GM12878 (cell line): ENCODE data around the gene KLF7. TPM values are rescaled to one million over a fixed set of nuclear protein-coding genes. Genes with fewer than 3 reads are reported as not detected.

Experiments used
- ATAC-seq: fragments of 200-7000 bp; cut with Tn5 transposase; 3 replicates; pipeline ENCODE4 v1.9.1; 2020; ENCODE audit warnings: mild to moderate bottlenecking, moderate library complexity
- BruUV-seq: library from RNA; stranded (reverse); fragments of 400-500 nt; replicated peaks from 2 replicates; lab custom pipeline; 2021; lab: Mats Ljungman, UMichigan
- CTCF ChIA-PET: fragments of 300-600 bp; sonication (Branson Sonifier 250); formaldehyde crosslinking; extraction: SDS; loops from one replicate; lab custom pipeline; 2021; ENCODE audit warnings: inconsistent platforms; lab: Yijun Ruan, JAX
- POLR2A ChIA-PET: fragments of 350-600 bp; formaldehyde crosslinking; extraction: SDS; loops from one replicate; lab custom pipeline; 2021; ENCODE audit warnings: inconsistent platforms; lab: Charles Lee
- RAD21 ChIA-PET: fragments of 300-600 bp; sonication (Branson Sonifier 250); formaldehyde crosslinking; loops from one replicate; lab custom pipeline; 2023; ENCODE audit warnings: antibody characterized with exemption; ENCODE audit not compliant: unreplicated experiment; lab: Charles Lee
- SMC1A ChIA-PET: fragments of 300-600 bp; sonication (Branson Sonifier 250); formaldehyde crosslinking; loops from one replicate; lab custom pipeline; 2023; ENCODE audit not compliant: unreplicated experiment, uncharacterized antibody; lab: Charles Lee
- DNase-seq: peaks from one replicate; pipeline ENCODE4 v3.0.0-alpha.2; 2011; ENCODE audit warnings: low read depth, low spot score
- FAIRE-seq: peaks from 3 replicates; lab custom pipeline; 2011; peaks lifted over from hg19 to GRCh38; lab: Jason Lieb, UNC
- H2AFZ ChIP-seq: 2 replicates; pipeline ENCODE4 v1.6.0; 2011; ENCODE audit warnings: low read depth, low read length, control low read depth; ENCODE audit not compliant: control insufficient read depth
- H3K27ac ChIP-seq: 2 replicates; pipeline ENCODE4 v1.5.1; 2011; ENCODE audit warnings: control low read depth; ENCODE audit not compliant: control insufficient read depth, insufficient read depth
- H3K27me3 ChIP-seq, 2 experiments: replicated peaks in 1 of 2; 2 replicates each; pipeline versions ENCODE4 v1.6.0 to v1.6.1; 2011; ENCODE audit warnings: low read length in 1 of 2; ENCODE audit not compliant: control insufficient read depth in 2 of 2, insufficient read depth in 2 of 2
- H3K36me3 ChIP-seq, 2 experiments: 2 replicates each; pipeline ENCODE4 v1.5.1; 2011; ENCODE audit warnings: low read length in 1 of 2; ENCODE audit not compliant: control insufficient read depth in 2 of 2, insufficient read depth in 2 of 2
- H3K4me1 ChIP-seq: 2 replicates; pipeline ENCODE4 v1.6.1; 2011; ENCODE audit warnings: mild to moderate bottlenecking, low read length, moderate library complexity, mixed read lengths; ENCODE audit not compliant: control insufficient read depth, insufficient read depth
- H3K4me2 ChIP-seq: 2 replicates; pipeline ENCODE4 v1.6.0; 2011; ENCODE audit warnings: control low read depth; ENCODE audit not compliant: control insufficient read depth, insufficient read depth
- H3K4me3 ChIP-seq: fragments of 200-600 bp; sonication (generic); 2 replicates; pipeline ENCODE4 v1.5.1; 2016
- H3K79me2 ChIP-seq: 2 replicates; pipeline ENCODE4 v1.6.0; 2011; ENCODE audit warnings: low read length; ENCODE audit not compliant: control insufficient read depth, insufficient read depth
- H3K9ac ChIP-seq: 2 replicates; pipeline ENCODE4 v1.8.0; 2011; ENCODE audit warnings: low read length, control low read depth, mixed read lengths; ENCODE audit not compliant: control insufficient read depth, insufficient read depth
- H3K9me3 ChIP-seq: replicated peaks from 3 replicates; pipeline ENCODE4 v1.5.1; 2011; ENCODE audit warnings: mild to moderate bottlenecking, low read length; ENCODE audit not compliant: control insufficient read depth, insufficient read depth
- H4K20me1 ChIP-seq: 2 replicates; pipeline ENCODE4 v1.6.0; 2011; ENCODE audit not compliant: control insufficient read depth, insufficient read depth
- BRCA1 ChIP-seq: IDR thresholded peaks from 2 replicates; pipeline ENCODE4 v1.6.1; 2011; ENCODE audit warnings: low read depth, low read length, improper control_type of control experiment
- CBFB ChIP-seq: IDR thresholded peaks from 2 replicates; pipeline ENCODE4 v1.6.1; 2016; ENCODE audit warnings: antibody characterized with exemption, low read depth
- ETV6 ChIP-seq, 2 experiments: fragments of 450-650 bp in 1 of 2; IDR thresholded peaks in 1 of 2; conservative IDR thresholded peaks in 1 of 2; 2 replicates each; pipeline ENCODE4 v1.6.1; 2014; ENCODE audit warnings: antibody characterized with exemption in 1 of 2, borderline replicate concordance in 1 of 2, low read depth in 1 of 2, mild to moderate bottlenecking in 1 of 2, moderate library complexity in 1 of 2
- FOXK2 ChIP-seq: fragments of 450-650 bp; IDR thresholded peaks from 2 replicates; pipeline ENCODE4 v1.6.1; 2017; ENCODE audit warnings: mild to moderate bottlenecking, moderate library complexity
- FOXM1 ChIP-seq: IDR thresholded peaks from 2 replicates; pipeline ENCODE4 v1.6.1; 2012; ENCODE audit warnings: low read depth, mild to moderate bottlenecking, inconsistent platforms, low read length, moderate library complexity
- IRF5 ChIP-seq: fragments of 450-650 bp; IDR thresholded peaks from 2 replicates; pipeline ENCODE4 v1.6.1; 2017; ENCODE audit warnings: borderline replicate concordance
- KAT2A ChIP-seq: conservative IDR thresholded peaks from 2 replicates; pipeline ENCODE4 v1.6.1; 2011; ENCODE audit warnings: low read depth, low read length; ENCODE audit not compliant: control insufficient read depth
- MYB ChIP-seq: fragments of 150-350 bp; IDR thresholded peaks from 2 replicates; pipeline ENCODE4 v1.6.1; 2014; ENCODE audit warnings: mild to moderate bottlenecking, low read depth, low read length, borderline replicate concordance
- NFIC ChIP-seq: IDR thresholded peaks from 2 replicates; pipeline ENCODE4 v1.6.1; 2012; ENCODE audit warnings: low read depth, mild to moderate bottlenecking, inconsistent platforms, low read length, moderate library complexity
- RELB ChIP-seq: fragments of 450-650 bp; IDR thresholded peaks from 2 replicates; pipeline ENCODE4 v1.6.1; 2017; ENCODE audit warnings: low read depth, mild to moderate bottlenecking, moderate library complexity
- RFX5 ChIP-seq: IDR thresholded peaks from 2 replicates; pipeline ENCODE4 v1.6.1; 2011; ENCODE audit warnings: low read depth, low read length, improper control_type of control experiment
- RUNX3 ChIP-seq: IDR thresholded peaks from 2 replicates; pipeline ENCODE4 v1.6.1; 2012; ENCODE audit warnings: low read length, inconsistent platforms
- SIX5 ChIP-seq: IDR thresholded peaks from 2 replicates; pipeline ENCODE4 v1.6.1; 2011; ENCODE audit warnings: mild to moderate bottlenecking, low read depth, low read length, moderate library complexity; ENCODE audit not compliant: severe bottlenecking
- STAT1 ChIP-seq: fragments of 450-650 bp; conservative IDR thresholded peaks from 2 replicates; pipeline ENCODE4 v1.6.1; 2014; ENCODE audit warnings: antibody characterized with exemption, mild to moderate bottlenecking
- SUPT20H ChIP-seq: IDR thresholded peaks from 2 replicates; pipeline ENCODE4 v1.6.1; 2011; ENCODE audit warnings: low read depth, mild to moderate bottlenecking, low read length, moderate library complexity, borderline replicate concordance; ENCODE audit not compliant: control insufficient read depth
- TAF1 ChIP-seq: IDR thresholded peaks from 2 replicates; pipeline ENCODE4 v1.6.1; 2011; ENCODE audit warnings: mild to moderate bottlenecking, low read depth, low read length, borderline replicate concordance
- ZNF622 ChIP-seq: fragments of 450-650 bp; IDR thresholded peaks from 2 replicates; pipeline ENCODE4 v1.6.1; 2017; ENCODE audit warnings: mild to moderate bottlenecking, inconsistent platforms
- WGBS: methylation state at CpG from one replicate; pipeline ENCODE4 v1.1.6; 2016; ENCODE audit warnings: low lambda C conversion rate; ENCODE audit not compliant: insufficient replicate concordance, insufficient coverage; ENCODE audit errors: missing lambda C conversion rate; 5-methylcytosine and 5-hydroxymethylcytosine counted together
- in situ Hi-C: fragments of 300-500 bp; cut with MboI; formaldehyde crosslinking; loops from 9 replicates; pipeline ENCODE4 v1.14.3; 2018; ENCODE audit warnings: mixed read lengths
- intact Hi-C: fragments of 100-400 bp; cut with micrococcal nuclease; formaldehyde crosslinking; loops from one replicate; pipeline ENCODE4 v1.14.2; 2022; ENCODE audit not compliant: unreplicated experiment
- polyA plus RNA-seq, 11 experiments: library from polyadenylated mRNA; depleted of rRNA in 4 of 11; unstranded in 6 of 11; stranded (reverse) in 5 of 11; fragments of >200 nt; fragmentation: Nextera tagmentation in 4 of 11; fragmentation: Illumina TruSeq in 1 of 11; extraction: Ambion mirVana in 4 of 11; extraction: Trizol in 1 of 11; gene quantifications; 1 replicate in 1 of 11; 2 replicates in 10 of 11; pipeline versions ENCODE4 v1.2.1 to v1.2.3, GENCODE V29; 2011 to 2016; ENCODE audit warnings: inconsistent platforms in 2 of 11, missing spikeins in 2 of 11, low read depth in 1 of 11
- total RNA-seq, 4 experiments: library from RNA; depleted of rRNA in 3 of 4; stranded (reverse); fragments of >200 nt in 3 of 4; fragmentation: Illumina TruSeq in 1 of 4; extraction: Trizol in 1 of 4; gene quantifications; 2 replicates each; pipeline versions ENCODE4 v1.2.1 to v1.2.3, GENCODE V29; 2013 to 2021

Gene KLF7
- total and polyA plus RNA-seq, 10 of the 15 experiments (the other 5 are each of a cell fraction or from before 2014, with no cell fraction given) = 2.4 to 24.8 (median 8.5) TPM

GRCh38 chr2:207109768-207110167 lies 56.0 kb downstream of the KLF7 start (continued):
- no peak for TF ChIP-seq ETV6 (conservative IDR thresholded peaks at IDR 0.05 in 1 of 2, IDR thresholded peaks at IDR 0.05 in 1 of 2; ENCODE audit: borderline replicate concordance in 1 of 2, low read depth in 1 of 2)
- TF ChIP-seq SIX5 = no peak
- TF ChIP-seq KAT2A = no peak
- TF ChIP-seq FOXM1 = no peak

- POLR2A ChIA-PET = interaction anchor here (0.6 kb wide), 1 partner anchor 43 kb away, joined by 3 read pairs; no protein-coding TSS in a partner anchor
- no peaks in the 10 kb centered on the region for H3K79me2 ChIP-seq
- BruUV-seq = no TSS peak
- DNase-seq (no peak), ATAC-seq (no peak), FAIRE-seq (no peak)
- no peaks in the 10 kb centered on the region for H3K4me1 ChIP-seq
- no peak overlapping the region for H3K27ac ChIP-seq
- no peaks in the 10 kb centered on the region for H3K9me3 ChIP-seq
- TF ChIP-seq ZNF622 (no peak), RUNX3 (no peak), STAT1 (no peak), BRCA1 (no peak), TAF1 (no peak), SUPT20H (no peak), FOXK2 (no peak), MYB (no peak), RFX5 (no peak), CBFB (no peak), IRF5 (no peak), NFIC (no peak), RELB (no peak)
- no peak overlapping the region for H3K9ac ChIP-seq
- CTCF ChIA-PET = interaction anchor here (1.4 kb wide), 1 partner anchor 34 kb away, joined by 3 read pairs; no protein-coding TSS in a partner anchor
- no peak overlapping the region for H3K4me2 ChIP-seq
- H3K36me3 ChIP-seq = no peaks in the 10 kb centered on the region; a peak in 2 of 4 replicates
- RAD21 ChIA-PET = no interaction called here
- H4K20me1 ChIP-seq = no peaks in the 10 kb centered on the region
- no peak overlapping the region for H2AFZ ChIP-seq
- in situ Hi-C loops = no loop called here
- intact Hi-C loops = no loop called here
- H3K27me3 ChIP-seq = no peaks in the 10 kb centered on the region
- H3K4me3 ChIP-seq = no peak overlapping the region
- 100% methylated on average over 1 of the region's 1 CpG for WGBS
- SMC1A ChIA-PET = interaction anchor here (1.4 to 1.5 kb wide), 3 partner anchors 8 to 33 kb away, joined by 3 to 5 read pairs (median 3); no protein-coding TSS in a partner anchor
Measured at GRCh38 chr2:207108440-207108839, 57.3 kb downstream of the KLF7 start.
